G401.6 (cell line): ENCODE data around the gene U2SURP.
"Not testable (repeated sequence)": the region's sequence is repeated elsewhere in the genome, so short reads cannot be mapped to it uniquely, and the experiment has no call there.

Source experiments
- FAIRE-seq: peaks from 2 replicates; lab custom pipeline; 2012; peaks lifted over from hg19 to GRCh38; lab: Jason Lieb, UNC

Gene U2SURP

DNA sequence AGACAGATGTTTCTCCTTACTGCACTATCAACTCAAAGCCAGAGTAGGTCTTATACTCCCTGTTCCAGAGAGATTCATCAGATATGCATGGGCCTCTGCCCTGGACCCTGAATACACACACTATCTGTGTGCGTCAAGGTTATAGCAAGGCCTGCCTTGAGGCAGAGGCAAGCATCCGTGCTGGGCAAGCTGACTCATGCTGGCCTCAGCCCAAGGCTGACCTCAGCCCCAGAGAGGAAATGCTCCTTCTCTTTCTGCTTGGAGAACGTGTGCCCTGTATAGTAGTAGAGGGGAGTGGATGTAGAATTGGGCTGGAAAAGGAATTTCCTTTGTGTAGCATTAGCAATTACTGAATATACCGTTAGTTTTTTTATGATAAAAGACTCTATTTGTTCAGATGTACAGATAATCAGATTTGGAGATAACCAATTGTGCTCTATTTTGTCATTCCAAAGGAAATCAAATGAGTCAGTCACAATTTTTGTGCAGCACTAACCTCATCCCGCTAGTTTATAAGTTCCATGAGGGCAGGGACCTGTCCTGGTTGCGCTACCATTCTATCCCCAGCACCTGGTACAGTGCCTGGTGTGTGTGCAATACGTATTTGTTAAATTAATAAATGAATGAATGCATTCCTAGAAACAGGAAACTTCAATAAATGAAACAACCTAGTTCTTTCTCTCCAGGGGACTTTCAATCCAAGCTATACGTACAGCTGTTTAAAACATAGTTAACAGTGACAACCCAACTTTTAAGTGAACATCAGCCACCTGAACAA, 24.6 kb upstream of the U2SURP start:
- FAIRE-seq = no peak

DNA sequence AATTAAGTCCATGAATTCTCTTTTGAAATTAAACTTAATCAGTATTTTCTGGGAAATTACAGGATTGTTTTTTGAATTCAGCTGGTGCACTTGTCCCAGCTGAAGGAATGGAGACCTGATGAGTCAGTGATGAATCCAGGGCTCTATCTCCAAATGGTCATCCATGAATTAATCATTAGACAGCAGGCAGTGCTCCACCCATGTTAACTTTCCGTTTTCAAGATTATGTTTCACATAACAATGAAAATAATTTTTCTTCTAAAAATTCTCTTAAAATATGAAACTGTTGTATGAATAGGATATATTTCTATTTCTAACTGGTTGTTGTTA, 24.0 kb upstream of the U2SURP start:
- no peak for FAIRE-seq

DNA sequence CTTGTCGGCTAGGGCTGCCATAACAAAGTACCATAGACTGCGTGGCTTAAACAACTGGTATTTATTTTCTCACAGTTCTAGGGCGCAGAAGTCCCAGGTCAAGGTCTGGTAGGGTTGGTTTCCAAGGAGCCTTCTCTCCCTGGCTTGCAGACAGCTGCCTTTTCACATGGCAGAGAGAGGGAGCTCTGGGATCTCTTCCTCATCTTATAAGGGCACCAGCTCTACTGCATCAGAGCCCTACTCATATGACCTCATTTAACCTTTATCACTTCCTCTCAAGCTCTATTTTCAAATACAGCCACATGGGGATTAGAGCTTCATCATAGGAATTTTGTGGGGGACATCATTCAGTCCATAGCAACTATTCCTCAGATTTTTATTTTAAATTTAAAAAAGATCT, 20.3 kb upstream of the U2SURP start:
- FAIRE-seq = no peak

DNA sequence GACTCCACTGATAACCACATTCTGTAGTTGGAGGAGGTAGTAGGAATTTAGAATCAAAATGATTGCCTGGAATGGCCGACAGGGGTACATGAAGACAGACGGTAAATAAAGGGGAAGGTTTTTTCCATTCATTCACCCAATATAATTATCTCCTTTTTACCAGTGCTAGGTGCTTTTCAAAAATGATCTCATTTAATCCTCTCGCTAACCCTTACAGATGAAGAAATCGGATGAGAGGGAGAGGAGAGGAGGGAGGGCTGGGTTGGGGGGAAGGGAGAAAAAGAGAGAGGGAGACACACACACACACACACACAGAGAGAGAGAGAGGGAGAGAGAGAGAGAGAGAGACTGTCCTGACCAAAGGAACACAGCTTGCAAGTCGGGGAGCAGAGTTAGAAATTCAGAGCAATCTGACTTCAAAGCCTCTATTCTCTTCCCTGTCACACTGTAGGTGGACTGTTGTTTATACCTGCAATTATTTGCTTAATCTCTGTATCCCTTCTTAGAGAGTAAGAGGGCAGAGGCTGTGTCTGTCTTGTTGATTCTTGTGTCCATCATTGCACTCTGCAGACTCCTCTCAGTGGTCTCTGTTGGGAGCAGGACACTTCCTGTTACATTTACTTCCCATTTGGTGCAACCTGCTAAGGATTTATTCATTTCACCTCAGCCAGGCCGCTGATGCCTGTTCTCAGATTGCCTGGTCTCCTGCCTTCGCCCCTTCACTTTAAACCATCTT, 19.2 kb upstream of the U2SURP start:
- FAIRE-seq = no peak

DNA sequence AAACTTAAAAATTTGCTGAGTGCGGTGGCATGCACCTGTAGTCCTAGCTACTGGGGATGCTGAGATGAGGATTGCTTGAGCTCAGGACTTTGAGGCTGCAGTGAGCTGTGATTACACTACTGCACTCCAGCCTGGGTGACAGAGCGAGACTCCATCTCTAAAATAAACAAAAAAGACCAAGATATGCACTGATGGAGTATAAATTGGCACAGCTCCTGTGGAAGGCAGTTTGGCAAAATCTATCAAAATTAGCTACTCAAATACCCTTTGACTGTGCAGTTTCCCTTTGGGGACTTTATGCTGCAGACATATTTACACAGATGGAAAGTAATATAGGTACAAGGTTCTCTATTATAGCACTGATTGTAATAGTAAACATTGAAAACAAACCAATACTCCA, 18.1 kb upstream of the U2SURP start:
- FAIRE-seq = no peak

DNA sequence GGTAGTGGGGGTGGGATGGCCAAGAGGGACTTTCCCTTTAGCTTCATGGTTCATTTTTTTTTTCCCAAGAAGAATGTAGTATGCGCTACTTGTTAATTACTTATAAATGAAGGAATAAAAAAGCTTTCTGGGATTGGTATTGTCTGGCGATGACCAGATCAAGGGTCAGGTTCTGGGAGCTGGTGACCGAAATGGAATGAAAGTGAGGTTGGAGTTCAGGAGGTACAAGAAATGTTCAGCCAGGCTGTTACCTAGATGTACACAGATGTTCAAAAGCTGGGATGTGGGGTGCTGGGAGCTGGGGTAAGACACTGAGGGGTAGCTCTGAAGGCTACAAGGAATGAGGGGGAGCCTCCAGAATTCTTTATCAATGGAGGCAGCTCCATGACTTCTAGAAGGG, 17.1 kb upstream of the U2SURP start:
- FAIRE-seq = no peak

DNA sequence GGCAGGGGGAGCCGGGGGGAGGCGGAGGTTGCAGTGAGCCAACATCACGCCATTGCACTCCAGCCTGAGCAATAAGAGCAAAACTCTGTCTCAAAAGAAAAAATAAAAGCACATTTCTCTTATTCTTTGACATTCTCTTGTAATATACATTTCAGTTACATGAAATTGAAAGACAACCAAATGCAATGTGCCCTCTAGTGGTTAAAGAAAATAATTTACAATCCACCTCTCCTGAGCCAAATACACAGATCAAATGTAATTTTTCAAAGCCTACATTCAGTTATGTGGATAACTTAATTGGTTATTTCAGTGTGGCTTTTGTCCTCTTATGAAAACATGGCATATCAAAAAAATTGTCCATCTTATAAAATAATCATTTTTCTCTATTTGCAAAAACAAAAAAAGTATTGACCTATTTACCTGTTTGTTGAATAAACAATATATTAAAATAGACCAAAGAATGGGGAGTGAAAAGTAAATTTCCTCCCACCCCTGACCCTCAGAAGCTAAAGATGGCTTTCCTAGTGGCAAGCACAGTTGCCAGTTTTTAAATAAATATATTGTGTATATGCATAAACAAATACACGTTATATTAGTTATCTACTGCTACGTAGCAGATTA, 14.2 kb upstream of the U2SURP start:
- FAIRE-seq = peak; percentile 95

DNA sequence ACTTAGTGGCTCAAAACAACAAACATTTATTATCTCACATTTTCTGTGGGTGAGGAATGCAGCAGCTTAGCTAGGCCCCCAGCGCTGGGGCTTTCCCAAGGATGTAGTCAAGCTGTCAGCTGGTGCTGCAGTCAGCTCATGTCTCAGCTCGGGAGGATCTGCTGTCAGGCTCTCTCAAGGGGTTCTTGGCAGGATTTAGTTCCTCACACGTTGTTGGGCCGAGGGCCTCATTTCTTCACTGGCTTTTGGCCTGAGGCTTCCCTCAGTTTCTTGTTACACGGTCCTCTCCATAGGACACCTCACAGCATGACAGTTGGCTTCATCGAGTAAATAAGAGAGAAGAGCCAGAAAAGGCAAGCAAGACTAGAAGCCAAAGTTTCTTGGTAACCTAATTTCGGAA, 13.7 kb upstream of the U2SURP start:
- FAIRE-seq = no peak

DNA sequence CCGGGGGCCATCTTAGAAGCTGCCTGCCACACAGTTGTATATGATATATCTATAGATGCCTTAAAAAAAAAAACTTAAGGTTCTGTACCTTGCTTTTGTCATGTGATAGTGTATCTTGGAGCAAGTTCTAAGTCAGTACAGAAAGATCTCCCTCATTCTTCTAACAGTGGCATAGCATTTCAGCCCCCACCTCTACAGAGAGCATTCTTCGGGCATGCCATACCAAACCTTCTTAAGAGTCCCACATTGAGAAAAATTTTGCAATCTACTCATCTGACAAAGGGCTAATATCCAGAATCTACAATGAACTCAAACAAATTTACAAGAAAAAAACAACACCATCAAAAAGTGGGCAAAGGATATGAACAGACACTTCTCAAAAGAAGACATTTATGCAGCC, 13.1 kb upstream of the U2SURP start:
- not testable (repeated sequence) for FAIRE-seq

DNA sequence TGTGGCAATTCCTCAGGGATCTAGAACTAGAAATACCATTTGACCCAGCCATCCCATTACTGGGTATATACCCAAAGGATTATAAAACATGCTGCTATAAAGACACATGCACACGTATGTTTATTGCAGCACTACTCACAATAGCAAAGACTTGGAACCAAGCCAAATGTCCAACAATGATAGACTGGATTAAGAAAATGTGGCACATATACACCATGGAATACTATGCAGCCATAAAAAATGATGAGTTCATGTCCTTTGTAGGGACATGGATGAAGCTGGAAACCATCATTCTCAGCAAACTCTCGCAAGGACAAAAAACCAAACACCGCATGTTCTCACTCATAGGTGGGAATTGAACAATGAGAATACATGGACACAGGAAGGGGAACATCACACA, 12.5 kb upstream of the U2SURP start:
- FAIRE-seq = not testable (repeated sequence)

DNA sequence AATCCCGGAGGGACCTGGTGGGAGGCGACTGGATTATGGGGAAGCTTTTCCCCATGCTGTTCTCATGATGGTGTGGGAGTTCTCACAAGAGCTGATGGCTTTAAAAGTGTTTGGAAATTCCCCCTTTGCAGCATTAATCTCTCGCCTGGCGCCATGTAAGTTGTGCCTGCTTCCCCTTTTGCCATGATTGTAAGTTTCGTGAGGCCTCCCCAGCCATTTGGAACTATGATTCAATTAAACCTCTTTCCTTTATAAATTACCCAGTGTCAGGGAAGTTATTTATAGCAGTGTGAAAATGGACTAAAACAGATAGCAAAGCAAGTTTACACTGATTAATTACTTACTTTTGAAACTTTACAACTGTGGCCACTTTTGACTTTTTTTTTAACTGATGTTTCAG, 10.6 kb upstream of the U2SURP start:
- FAIRE-seq = no peak

DNA sequence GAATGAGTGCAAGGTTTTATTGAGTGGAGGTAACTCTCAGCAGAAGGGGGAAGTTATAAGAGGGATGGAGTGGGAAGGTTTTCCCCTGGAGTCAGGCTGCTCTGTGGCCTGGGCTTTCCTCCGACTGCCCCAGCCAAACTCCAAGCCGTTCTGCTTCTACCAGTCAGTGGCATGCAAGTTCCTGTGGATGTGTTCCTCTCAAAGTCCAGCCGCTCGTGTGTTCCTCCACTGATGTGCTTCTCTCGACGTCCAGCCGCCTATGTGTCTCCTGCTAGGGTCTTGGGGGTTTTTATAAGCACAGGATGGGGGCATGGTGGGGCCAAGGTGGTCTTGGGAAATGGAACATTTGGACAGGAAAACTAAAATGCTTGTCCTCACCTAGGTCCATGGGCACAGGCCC, 9.0 kb upstream of the U2SURP start:
- no peak for FAIRE-seq

DNA sequence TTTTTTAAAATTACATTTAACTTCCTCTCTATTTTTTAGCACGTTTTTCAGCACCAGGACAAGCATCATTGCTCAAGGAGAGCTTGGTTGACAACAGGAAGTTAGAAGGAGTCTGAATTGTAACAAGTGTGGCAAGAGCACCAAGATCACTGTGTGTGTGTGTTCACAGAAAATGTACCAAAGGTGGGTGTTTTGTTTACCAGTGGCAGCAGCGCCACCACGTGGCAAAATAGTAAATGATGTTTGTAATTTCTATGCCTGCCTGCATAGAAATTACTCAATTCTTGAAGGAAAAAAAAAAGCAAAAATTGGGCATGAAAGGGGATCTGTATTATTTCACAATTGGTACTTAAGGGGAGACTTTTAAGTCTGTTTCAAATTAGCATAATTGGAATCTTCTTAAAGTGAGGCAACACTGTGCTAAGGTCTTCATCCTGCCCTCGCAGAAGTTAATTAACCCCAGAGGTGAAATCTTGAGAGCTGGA, 7.4 kb upstream of the U2SURP start:
- peak; percentile 94 for FAIRE-seq

DNA sequence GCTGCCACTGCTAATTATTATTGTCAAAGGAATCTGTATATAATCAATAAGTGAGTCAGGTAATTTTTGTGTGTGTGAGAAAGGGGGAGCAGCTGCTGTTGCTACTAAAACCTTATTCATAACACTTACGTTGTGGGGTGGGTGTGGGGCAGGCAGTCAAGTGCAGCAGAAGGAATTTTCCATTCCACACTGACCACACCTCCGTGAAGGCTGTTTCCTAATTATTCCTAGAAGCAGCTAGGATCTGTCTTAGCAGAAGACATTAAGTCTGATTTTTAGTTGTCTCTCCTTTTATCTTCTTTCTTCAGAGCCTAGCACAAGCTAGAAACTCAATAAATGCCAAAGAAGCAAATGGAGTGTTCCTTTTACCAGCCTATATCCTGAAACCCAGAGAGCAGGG, 4.0 kb upstream of the U2SURP start:
- no peak for FAIRE-seq

DNA sequence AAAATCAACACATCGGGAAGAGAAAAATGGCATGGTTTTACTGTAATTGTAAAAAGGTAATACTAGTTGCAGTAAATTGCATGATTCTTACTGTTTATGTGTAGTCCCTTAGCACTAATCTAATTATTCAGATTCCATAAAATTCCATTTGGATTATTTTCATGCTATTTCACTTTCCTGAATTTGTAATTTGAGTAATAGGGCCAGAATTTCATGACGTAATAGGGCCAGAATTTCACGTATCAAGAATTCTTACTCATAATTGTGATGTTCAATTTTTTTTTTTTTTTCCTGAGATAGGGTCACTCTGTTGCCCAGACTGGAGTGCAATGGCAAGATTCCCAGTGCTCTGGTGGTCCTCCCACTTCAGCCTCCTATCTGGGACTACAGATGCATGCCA, 2.9 kb upstream of the U2SURP start:
- no peak for FAIRE-seq

DNA sequence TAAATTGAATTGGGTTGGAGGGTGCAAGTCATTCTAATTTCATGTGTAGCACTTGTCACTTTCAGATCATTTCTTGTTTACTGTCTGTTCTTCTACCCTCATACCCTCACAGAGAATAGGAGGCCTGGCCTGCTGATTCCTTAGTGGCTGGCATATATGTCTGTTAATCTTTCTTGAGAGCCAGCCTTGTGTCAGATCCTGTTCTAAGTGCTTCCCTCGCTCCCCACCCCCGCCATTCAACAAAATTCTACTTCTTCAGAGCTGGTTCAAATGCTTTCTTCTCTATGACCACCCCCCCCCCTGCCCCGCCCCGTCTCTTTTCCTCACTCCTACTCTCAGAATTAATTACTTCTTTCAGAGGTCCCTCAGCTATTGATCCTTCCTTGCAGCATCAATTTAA, 1.5 kb upstream of the U2SURP start:
- no peak for FAIRE-seq

DNA sequence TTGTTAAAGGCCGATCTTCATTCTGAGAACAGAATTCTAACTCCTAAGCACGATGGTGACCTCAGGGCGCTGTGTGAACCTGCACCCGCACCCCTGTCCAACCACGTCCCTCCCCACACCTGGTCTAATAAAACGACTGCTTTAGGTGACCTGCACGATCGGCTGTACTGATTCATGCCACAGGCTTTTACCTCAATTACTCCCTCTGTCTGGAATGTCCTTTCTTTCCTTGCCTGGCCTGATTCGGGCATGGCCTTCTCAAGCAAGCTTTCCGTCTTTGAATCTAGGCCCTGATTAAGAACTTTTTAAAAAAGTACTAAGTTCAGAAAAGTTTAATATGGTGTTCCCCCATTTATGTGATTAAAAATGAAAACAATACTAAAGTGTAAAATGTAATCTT, 842 bp upstream of the U2SURP start:
- no peak for FAIRE-seq

DNA sequence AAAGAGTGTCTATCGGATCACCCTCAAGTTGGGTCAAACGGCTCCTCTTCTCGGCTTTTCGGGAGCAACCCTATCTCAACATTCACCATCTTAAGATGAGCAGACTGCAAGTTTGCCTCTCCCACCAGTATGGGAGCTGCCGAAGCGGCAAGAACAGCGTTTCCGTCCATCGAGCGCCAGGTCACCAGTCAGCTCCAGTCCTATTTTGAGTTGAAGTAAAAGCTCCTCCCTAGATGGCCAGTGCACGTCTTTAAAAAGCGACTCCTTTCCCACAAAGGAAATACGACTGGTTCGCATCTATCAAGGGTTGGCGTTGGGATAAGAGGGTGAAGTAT, 369 bp upstream of the U2SURP start:
- no peak for FAIRE-seq

DNA sequence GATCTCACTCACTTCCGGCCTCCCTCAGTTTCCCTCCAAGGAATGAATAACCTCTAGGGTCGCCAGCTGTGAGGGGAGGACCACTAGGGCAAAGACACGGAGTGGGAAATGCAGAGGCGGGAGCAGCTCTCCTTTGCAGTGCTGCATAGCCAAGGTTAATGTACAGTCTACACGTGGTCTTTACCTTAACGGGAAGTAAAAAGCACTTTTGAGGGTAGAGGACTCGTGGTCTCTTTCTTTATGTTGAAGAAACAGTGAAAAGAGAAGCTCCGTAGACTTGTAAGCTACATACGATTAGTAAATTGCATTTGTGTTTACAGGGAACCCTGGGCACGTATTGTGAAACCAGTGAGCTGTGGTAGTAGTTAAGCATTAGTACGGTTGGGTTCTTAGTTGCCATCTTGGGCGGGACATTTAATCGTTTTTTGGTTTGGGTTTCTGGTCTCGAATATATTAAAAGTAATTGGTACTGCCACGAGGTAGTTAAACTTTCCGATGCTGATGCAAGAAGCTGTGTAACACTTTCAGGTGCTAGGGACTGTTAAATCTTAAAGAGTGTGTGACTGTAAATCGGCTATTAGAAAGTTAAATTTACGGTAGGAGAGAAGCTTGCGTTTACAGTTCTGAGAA, 828 bp downstream of the U2SURP start:
- no peak for FAIRE-seq

DNA sequence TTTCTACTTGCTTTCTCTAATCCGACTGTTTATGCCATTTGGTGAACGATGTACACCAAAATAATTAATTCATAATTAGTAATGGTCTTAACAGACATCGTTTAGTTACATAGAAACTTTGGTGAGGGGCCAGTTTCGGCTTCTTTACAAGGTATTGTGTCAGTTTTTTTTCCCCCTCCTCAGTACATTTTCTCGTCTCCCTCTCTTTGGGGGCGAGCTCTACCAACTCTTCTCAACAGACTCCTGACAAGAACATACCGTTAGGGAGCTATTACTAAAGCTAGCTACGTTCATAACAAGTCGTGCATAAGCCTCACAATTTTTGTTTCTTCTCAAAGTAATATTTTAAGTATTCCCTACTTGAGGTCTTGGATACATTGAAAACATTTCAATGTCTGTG, 1.4 kb downstream of the U2SURP start:
- FAIRE-seq = no peak

DNA sequence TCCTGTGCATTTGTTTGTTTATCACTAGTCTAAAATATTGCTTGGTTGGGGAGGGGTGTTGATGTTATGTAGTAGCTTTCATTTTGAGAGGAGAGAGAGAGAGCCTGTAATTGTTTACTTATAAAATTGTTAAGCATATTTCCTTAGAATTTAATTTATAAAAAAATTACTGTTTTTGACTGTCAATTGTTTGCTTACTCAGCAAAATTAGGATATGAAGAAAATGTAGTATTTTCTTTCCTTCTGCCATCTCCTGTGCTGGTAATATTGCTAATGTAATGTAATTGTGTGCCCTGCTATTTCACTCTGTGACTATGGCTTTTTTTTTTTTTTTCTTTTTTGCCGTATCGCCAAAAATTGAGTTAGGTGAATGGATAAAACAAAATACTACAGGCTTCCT, 3.5 kb downstream of the U2SURP start:
- no peak for FAIRE-seq

DNA sequence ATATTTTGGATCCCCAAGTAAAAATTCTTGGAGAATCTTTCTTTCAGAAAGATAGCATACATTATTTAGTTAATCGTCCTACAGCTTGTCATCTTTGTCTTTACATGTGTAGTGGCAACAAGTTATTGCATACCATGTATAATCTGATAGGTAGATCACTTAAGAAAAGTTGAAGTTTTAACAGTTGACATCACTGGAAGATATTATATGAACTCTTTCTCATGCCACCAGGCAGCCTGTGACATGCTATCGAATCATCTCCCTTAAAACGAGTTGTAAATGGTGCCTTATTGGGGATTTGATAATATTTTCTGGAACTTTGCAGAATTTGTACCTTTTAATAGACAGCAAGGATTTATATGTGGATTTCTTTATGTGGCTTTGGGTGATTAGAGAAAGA, 8.7 kb downstream of the U2SURP start:
- no peak for FAIRE-seq

DNA sequence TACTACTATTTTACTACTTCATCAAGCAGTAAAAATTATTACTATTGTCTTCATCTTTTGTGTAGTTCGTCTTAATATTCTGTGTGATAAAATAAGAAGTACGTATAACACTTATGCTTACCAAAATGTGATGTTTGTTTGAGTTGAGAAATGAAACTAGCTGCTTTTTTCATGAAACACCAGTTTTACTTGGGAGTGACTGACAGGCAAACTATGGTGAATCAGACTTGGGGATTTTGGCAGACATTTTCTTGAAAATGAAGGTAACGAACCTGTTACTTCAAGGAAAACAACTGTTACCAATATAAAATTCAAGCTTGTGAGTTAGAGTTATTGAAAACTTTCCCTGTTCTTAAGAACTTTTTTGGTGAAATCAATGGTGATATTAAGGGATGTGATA, 10.3 kb downstream of the U2SURP start:
- FAIRE-seq = no peak
